GM19351 (cell line): ENCODE measurements around the gene GPSM1.
"Not testable (repeated sequence)": the region's sequence is repeated elsewhere in the genome, so short reads cannot be mapped to it uniquely, and the experiment has no call there.

ENCODE experiments used
- ATAC-seq: cut with Tn5 transposase; IDR thresholded peaks from one replicate; pipeline ENCODE4 v1.9.1; 2021; ENCODE audit warnings: mild to moderate bottlenecking, moderate library complexity; ENCODE audit not compliant: unreplicated experiment

The GPSM1 gene

GRCh38 chr9:136317695-136318094 is 9.6 kb upstream of the GPSM1 start:
- no peak for ATAC-seq

- ATAC-seq = no peak
Measured at GRCh38 chr9:136318111-136318775, 9.1 kb upstream of the GPSM1 start.

- ATAC-seq = no peak
Measured at GRCh38 chr9:136318776-136319241, 8.5 kb upstream of the GPSM1 start.

- ATAC-seq = not testable (repeated sequence)
Measured at GRCh38 chr9:136319244-136319643, 8.1 kb upstream of the GPSM1 start.

- ATAC-seq = not testable (repeated sequence)
Measured at GRCh38 chr9:136319955-136320354, 7.4 kb upstream of the GPSM1 start.

- ATAC-seq = not testable (repeated sequence)
Measured at GRCh38 chr9:136320972-136321371, 6.4 kb upstream of the GPSM1 start.

- no peak for ATAC-seq
Measured at GRCh38 chr9:136321561-136321960, 5.8 kb upstream of the GPSM1 start.

GRCh38 chr9:136322756-136323330 is 4.5 kb upstream of the GPSM1 start:
- ATAC-seq = no peak

GRCh38 chr9:136323371-136323789 is 4.0 kb upstream of the GPSM1 start:
- ATAC-seq = no peak

- no peak for ATAC-seq
Measured at GRCh38 chr9:136324501-136325300, 2.6 kb upstream of the GPSM1 start.

GRCh38 chr9:136325358-136325757 is 2.0 kb upstream of the GPSM1 start:
- ATAC-seq = no peak

GRCh38 chr9:136326061-136326760 is 1.1 kb upstream of the GPSM1 start:
- no peak for ATAC-seq

GRCh38 chr9:136326761-136327303 is 507 bp upstream of the GPSM1 start:
- ATAC-seq = no peak

GRCh38 chr9:136328011-136328621 is 777 bp downstream of the GPSM1 start:
- ATAC-seq = no peak

- ATAC-seq = no peak
Measured at GRCh38 chr9:136328622-136329041, 1.3 kb downstream of the GPSM1 start.

GRCh38 chr9:136329211-136329627 is 1.9 kb downstream of the GPSM1 start:
- no peak for ATAC-seq

- no peak for ATAC-seq
Measured at GRCh38 chr9:136329636-136330405, 2.5 kb downstream of the GPSM1 start.

GRCh38 chr9:136330406-136330990 is 3.2 kb downstream of the GPSM1 start:
- no peak for ATAC-seq

- ATAC-seq = no peak
Measured at GRCh38 chr9:136331030-136331429, 3.7 kb downstream of the GPSM1 start.
